HT1080 (cell line): Measurements from ENCODE around the gene HTT-AS. TPM values are rescaled to one million over a fixed set of nuclear protein-coding genes. Genes with fewer than 3 reads are reported as not detected.
"Not testable (repeated sequence)": the region's sequence is repeated elsewhere in the genome, so short reads cannot be mapped to it uniquely, and the experiment has no call there.

Source experiments
- DNase-seq: peaks from one replicate; pipeline ENCODE4 v3.0.0-alpha.2; 2015; ENCODE audit warnings: low read depth
- polyA plus RNA-seq, 2 experiments: library from polyadenylated mRNA; depleted of rRNA; stranded (reverse); fragments of >200 nt; gene quantifications; 2 replicates each; pipeline ENCODE4 v1.2.3, GENCODE V29; 2015
- total RNA-seq: library from RNA; depleted of rRNA; stranded (reverse); fragments of >200 nt; shearing (Covaris generic); gene quantifications from 2 replicates; pipeline ENCODE4 v1.2.3, GENCODE V29; 2014; rRNA removed

Gene HTT-AS
- not detected in 2 replicates for total RNA-seq
- polyA plus RNA-seq (2015; cell fraction: cytosol; rRNA removed) = not detected in 2 replicates
- polyA plus RNA-seq (2015; cell fraction: nucleus; rRNA removed) = not detected in 2 replicates

DNA sequence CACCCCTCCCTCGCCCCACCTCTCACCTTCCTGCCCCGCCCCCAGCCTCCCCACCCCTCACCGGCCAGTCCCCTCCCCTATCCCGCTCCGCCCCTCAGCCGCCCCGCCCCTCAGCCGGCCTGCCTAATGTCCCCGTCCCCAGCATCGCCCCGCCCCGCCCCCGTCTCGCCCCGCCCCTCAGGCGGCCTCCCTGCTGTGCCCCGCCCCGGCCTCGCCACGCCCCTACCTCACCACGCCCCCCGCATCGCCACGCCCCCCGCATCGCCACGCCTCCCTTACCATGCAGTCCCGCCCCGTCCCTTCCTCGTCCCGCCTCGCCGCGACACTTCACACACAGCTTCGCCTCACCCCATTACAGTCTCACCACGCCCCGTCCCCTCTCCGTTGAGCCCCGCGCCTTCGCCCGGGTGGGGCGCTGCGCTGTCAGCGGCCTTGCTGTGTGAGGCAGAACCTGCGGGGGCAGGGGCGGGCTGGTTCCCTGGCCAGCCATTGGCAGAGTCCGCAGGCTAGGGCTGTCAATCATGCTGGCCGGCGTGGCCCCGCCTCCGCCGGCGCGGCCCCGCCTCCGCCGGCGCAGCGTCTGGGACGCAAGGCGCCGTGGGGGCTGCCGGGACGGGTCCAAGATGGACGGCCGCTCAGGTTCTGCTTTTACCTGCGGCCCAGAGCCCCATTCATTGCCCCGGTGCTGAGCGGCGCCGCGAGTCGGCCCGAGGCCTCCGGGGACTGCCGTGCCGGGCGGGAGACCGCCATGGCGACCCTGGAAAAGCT, at the start of gene HTT-AS, which contains the start of gene HTT:
TSS of gene HTT-AS (minus strand) at position 461 of the 768 bp plus-strand sequence.
TSS of gene HTT (plus strand) at position 604 of the 768 bp plus-strand sequence. CDS start at position 749, 145 bp downstream.
- peak; percentile 89 for DNase-seq

DNA sequence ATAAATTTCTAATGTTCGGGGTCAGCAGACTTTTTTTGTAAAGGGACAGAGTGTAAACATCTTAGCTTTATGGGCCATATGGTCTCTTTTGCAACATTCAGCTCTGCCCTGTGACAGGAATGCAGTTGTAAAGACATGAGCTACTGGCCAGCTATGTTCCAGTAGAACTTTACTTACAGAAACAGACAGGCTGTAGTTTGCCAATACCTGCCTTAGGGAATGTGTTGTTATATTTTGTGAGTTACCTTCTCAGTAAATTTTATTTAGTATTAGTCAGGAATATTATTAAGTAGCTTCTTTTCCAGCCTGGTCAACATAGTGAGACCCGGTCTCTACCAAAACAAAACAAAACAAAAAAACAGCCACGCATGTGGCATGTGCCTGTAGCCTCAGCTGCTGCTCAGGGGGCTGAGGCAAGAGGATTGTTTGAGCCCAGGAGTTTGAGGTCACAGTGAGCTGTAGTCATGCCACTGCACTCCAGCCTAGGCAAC, 48.9 kb upstream of the HTT-AS start:
- DNase-seq = no peak

DNA sequence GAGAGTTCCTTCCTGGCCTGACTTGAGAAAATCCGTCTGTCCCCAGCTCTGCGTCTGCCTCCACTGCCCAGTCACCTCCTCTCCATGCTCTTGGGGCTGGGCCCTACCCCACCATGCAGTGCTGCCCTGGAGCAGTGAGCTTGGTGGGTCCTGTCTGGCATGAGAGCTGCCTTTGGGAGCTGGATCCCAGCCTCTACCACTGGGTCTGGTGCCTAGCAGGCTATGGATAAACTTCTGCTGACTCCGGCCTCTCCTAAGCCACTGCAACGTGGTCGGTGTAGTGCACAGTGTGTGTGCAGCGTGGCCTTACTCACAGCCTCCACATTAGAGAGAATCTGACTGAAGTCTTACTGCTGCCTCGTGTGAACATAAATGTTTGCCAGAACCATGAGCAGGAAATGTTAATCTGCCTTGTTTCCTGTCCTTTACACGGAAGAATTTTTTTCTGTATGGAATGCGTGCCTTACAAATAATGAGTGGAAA, 47.8 kb upstream of the HTT-AS start:
- DNase-seq = no peak

DNA sequence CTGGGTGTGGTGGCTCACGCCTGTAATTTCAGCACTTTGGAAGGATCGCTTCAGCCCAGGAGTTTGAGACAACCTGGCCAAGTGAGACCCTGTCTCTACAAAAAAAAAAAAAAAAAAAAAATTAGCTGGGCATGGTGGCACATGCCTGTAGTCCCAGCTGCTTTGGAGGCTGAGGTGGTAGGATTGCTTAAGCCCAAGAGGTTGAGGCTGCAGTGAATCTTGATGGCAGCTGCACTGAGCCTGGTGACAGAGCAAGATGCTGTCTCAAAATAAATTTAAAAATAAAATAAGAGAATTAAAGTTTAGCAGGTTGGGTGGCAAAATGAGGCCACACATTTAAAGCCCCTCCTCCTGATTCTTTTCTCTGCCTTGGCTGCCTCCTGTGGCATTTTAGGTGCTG, 47.3 kb upstream of the HTT-AS start:
- DNase-seq = no peak

DNA sequence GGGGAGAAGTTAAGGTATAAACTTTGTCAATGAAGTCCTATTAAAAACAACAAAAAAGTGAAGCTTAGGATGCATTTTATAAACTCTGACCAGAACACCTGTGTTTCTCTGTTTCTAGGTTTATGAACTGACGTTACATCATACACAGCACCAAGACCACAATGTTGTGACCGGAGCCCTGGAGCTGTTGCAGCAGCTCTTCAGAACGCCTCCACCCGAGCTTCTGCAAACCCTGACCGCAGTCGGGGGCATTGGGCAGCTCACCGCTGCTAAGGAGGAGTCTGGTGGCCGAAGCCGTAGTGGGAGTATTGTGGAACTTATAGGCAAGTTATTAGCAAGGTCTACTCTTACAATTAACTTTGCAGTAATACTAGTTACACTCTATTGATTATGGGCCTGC, 46.8 kb upstream of the HTT-AS start:
- DNase-seq = no peak

DNA sequence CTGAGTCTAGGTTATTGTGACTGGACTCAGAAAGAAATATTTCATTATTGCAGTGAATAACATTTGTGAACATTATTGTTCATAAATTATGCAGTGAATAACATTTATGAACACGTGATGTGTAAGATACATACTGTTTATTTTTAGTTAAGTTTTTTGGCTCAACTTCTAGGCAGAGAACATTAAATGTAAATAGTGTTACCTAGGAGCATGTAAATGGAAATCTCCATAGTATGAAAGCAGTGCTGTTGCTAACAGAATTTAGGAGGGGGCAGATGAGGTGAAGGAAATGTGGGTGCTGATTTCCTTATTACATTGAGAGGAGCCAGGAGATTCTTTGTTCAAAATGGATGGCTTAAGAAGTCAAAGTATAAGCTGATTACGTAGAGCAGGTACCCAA, 45.1 kb upstream of the HTT-AS start:
- no peak for DNase-seq

DNA sequence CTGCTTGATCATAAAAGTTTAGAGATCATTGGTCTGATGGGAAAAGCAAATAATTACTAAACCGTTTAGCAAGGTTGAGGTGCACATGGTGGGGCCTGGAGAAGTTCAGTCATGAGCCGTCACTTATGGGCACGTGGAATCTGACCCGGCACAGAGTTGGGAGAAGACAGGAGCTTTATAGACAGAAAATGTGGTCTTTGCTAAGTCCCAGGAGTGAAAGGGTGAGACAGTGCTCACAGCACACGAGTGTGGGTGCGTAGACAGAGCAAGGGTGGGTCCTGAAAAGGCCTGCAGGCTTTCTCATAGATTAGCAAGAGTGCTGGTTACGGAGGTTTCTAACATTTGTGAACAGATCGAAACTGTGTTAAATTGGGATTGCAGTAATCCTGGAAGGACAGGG, 44.0 kb upstream of the HTT-AS start:
- no peak for DNase-seq

DNA sequence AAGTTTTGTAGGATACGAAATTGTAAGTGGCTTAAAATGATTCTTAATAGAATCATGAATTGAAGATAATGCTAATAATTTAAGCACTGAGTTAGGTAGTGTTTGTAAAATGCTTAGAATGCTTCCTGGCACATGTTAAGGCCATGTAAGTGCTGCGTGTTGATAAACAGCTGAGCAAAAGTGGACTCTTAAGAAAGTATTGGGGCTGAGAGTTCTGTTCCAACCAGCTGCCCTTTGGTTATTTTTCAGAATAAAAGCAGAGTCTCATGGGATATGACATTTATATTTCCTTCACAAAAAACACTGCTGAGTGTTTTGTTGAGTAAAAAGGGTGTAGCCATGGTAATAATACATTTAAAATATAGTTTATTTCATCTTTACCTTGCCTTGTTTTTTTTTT, 42.6 kb upstream of the HTT-AS start:
- no peak for DNase-seq

DNA sequence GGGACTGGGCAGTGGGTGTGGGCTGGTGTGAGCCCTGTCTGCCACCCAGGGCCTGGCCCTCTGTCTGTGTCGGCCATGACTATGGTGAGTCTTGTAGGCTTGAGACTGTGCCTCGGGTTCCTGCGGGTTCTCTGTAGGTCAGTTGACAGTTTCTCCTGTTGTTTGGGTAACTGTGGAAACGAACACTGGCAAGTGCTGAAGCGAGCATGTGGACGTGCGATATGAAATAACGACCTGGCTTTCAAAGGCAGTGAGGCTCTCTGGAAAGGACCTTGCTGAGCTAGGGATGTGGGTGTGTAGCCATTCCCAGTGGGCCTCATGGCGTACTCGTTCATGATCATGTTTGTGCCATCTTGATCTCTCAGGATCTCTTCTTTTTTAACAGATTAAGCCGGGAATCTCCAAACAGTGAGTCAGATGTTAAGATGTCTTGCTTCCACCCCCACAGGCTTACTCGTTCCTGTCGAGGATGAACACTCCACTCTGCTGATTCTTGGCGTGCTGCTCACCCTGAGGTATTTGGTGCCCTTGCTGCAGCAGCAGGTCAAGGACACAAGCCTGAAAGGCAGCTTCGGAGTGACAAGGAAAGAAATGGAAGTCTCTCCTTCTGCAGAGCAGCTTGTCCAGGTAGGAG, 41.4 kb upstream of the HTT-AS start:
- DNase-seq = no peak

DNA sequence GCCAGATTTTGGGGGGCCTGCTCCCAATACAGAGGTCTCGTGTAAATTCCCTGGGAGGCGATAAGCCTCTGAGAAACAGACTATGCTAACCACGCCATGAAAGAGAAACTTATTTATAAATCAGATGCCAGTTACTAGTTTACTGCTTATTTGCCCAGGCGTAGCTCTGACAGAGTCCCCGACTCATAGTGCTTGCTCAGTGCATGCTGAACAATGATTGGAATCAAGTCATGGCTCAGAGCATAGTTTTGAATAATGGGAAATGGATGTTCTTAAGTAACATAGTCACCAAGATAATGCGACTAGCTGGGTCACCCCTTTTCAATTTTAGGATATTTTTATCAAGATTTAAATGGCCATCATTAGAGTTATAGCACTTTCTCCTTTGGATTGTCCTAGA, 40.0 kb upstream of the HTT-AS start:
- DNase-seq = no peak

DNA sequence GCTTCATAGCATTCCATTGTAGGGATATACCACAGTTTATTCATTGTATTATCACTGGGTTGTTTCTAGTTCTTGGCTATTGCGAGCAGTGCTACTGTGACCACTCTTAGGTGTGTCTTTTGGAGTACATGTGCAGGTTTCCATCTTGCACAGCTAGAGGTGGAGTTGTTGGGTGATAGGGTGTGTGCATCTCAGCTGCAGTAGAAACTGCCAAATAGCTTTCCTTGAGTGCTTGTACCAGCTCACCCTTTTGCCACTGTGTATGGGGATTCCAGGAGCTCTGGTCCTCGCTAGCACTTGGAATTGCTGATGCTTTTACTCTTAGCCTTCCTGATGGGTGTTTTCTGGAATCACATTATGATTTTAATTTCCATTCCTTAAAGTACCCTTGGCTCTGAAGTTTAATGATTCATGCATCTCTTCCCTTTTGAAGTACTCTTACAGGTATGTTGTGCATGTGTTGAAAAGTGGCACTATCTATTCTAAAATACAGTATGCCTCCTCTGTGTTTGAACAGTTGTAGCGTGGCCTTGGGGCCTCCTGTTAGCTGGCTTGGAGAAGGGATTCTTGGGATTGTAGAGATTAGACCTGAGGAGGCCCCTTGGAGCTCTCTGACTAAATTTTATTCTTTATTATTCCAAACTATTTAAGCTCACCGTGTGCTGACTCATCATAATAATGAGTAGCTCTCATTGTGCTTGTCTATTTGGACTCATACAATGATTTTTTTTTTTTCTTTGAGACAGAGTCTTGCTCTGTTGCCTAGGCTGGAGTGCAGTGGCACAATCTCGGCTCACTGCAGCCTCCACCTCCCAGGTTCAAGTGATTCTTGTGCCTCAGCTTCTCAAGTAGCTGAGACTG, 38.5 kb upstream of the HTT-AS start:
- DNase-seq = peak; percentile 61

DNA sequence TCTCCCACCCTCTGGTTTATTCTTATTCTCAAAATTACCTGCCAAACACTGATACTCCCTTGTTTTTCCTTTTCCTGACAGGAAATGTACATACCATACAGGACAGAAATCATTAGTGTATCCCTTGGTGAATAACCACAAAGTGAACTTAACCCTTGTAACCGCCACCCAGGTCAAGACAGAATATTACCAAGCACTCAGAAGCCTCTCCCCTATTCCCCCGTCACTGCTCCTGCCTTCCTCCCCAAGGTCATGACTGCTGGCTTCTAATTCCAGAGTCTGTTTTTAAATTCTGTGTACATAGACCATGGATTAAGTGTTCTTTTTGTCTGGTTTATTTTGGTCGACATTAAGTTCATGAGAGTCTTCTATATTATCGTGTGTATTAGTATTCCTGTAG, 37.9 kb upstream of the HTT-AS start:
- no peak for DNase-seq

DNA sequence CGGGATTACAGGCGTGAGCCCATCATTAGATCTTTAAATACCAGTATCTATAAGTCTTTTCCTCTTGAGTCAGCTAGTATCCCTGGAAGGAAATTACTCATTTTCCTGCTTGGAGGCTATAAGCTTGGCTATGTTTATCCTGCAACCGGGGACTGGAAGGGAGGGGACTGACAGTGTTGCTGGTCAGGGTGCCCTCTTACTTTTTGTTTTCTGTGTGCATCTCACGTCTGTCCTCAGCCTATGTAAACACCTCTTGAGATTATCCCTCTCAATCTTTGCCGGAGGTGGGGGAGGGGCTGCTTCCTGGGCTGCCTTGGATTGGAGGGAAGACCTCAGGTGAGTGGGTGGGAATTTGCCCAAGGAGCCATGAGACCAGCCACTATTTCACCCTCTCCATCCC, 37.1 kb upstream of the HTT-AS start:
- DNase-seq = peak; percentile 89

DNA sequence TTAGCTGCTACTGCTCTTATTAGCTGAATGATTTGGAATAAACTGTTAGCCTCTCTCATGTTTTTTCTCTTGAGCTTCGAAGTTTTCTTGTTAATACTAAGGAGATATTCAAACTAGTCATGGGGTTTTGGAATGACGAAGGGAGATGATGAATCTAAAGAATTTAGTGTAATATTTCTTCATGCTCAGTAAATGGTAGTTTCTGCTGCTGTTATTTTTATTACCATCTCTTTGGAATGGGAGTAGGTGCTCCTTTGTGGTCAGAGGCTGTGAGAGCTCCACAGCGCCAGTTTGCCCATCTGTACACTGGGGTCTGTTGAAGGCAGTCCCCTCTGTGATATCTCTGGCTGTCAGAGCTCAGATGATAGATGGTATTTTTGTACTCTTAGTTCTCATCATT, 33.9 kb upstream of the HTT-AS start:
- no peak for DNase-seq

DNA sequence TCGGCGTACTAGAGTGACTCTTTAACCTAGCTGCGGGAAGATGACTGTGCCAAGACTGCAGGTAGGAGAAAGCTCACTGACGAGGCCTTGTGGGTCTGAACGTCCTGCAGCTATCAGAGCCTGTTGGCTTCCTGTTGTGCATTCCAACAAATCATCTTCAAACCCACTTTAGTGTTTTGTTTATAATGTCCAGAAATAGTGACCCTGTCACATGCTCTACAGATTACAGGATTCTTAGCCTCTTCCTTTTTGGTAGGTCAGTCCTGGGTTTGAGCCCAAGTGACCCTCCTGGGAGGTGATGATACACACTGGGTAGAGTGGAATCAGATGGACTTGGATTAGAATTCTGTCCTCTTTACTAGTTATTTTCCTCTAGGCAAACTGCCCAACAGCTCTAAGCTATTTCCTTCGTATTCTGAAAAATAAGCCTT, 33.4 kb upstream of the HTT-AS start:
- DNase-seq = no peak

DNA sequence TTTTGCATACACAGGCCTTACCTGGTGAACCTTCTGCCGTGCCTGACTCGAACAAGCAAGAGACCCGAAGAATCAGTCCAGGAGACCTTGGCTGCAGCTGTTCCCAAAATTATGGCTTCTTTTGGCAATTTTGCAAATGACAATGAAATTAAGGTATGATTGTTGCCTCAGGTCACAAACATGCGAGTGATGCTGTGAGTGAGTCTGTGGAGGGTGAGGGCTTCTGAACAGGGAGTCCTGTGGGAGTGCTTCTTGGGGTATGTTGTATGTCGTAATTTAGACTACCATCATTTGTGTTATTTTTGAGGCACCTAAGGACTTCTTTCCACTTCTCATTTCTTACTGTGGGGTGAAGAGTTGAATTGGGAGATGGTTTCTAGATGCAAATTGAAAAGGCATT, 32.9 kb upstream of the HTT-AS start:
- no peak for DNase-seq

DNA sequence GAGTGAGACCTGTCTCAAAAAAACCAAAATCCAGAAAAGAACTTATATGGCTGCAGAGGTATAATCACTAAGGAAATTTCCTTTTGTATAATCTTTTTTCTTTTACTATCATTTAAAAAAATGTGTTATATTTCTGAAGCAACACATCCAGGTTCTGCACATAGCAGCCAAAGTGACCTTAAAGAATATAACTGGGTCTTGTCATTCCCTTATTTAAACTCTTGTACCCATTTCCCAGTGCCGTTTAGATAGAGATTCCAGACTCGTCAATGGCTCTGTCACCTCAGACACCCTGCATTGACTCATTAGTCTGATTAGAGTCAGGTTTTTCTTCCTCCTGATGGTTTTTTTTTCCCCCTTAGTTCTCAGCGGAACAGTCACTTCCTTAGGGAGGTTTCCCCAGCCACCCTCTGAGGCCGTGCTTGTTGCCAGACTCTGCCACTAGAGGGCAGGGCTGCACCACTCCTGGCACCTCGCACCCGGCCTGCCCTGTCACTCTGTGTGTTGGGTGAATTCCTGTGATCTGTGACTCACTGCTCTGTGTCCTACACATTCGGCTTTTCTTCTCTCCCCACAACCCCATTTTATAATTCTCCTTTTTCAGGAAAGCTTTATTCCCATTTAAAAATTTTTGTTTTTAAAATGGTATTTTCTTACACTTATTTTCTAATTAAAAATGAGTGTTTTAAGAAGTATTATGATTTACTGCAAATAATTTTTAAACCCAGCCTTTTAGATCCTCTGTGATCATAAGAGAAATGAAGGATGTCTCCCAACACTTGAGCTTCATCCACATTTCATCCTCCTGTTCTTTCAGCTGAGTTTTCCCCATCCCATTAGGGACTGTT, 32.2 kb upstream of the HTT-AS start:
- peak; percentile 95 for DNase-seq

DNA sequence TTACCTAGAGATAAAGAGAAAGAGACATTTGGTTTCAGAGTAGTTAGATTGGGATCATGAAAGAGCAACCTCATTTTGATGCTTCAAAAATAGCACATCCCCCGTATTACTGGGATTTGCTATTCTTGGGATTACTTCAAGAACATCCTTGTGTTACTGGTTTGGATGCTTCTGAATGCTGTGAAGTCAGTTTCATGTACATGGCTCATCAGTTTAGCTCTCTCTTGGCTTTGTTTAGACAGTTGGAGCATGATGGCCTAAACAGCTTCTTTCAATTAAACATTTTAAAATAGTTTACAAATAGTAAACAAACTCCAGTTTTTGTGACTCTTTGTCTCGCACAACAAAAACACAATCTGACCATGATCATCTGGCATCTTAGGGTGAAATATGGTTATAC, 24.0 kb upstream of the HTT-AS start:
- DNase-seq = no peak

DNA sequence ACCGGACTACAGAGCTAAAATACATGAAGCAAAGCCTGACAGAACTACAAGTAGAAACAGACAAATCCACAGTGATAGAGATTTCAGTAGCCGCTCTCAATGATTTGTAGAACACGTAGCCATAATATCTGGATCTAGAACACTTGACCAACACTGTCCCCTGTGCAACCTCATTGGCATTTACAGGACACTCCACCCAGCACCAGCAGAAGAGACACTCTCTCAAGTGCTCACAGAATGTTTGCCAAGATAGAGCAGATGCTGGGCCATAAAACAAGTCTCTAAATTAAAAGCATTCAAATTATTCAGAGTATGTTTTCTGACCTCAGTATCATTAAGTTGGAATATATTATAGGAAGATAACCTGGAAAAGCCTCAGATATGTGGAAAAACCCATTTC, 21.9 kb upstream of the HTT-AS start:
- DNase-seq = no peak

DNA sequence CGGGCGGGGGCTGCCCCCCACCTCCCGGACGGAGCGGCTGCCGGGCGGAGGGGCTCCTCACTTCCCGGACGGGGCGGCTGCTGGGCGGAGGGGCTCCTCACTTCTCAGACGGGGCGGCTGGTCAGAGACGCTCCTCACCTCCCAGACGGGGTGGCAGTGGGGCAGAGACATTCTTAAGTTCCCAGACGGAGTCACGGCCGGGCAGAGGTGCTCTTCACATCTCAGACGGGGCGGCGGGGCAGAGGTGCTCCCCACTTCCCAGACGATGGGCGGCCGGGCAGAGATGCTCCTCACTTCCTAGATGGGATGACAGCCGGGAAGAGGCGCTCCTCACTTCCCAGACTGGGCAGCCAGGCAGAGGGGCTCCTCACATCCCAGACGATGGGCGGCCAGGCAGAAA, 20.4 kb upstream of the HTT-AS start:
- not testable (repeated sequence) for DNase-seq

DNA sequence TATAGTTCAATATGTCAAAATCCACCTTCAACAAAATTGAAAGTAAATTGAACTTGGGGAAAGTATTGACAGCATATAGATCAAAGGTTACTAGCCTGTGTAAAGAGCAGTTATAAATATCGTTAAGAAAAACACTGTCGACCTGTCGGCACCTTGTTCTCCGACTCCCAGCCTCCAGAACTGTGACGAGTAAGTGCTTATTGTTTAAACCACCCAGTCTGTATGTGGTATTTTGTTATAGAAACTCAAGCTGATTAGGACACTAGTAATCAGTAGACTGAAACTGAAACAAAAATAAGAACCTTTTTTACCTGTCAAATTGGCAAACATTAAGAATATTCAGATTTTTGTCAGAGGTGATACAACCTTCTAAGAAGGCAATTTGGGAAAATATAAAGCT, 17.1 kb upstream of the HTT-AS start:
- DNase-seq = no peak
